Measurements from ENCODE around the gene HPSE2.

HPSE2 gene

GRCh38 chr10:99235658-99236626 is at the start of gene HPSE2:
TSS of gene HPSE2 (minus strand) at chr10:99235852.
- TF ChIP-seq CTCF (IDR thresholded peaks at IDR 0.05; ENCODE audit: insufficient read depth, low read length, poor library complexity, severe bottlenecking): no peak
- no peak for TF ChIP-seq EZH2phosphoT487 (conservative IDR thresholded peaks at IDR 0.05; ENCODE audit: low read length)
- no peaks in the 10 kb centered on the region for H3F3A ChIP-seq (ENCODE audit: insufficient read depth)
- no peak within 1 kb of the TSS for H3K4me3 ChIP-seq (ENCODE audit: insufficient read depth, low read length, poor library complexity, severe bottlenecking)
- no peaks in the 10 kb centered on the region for H3K9me2 ChIP-seq (replicated peaks; ENCODE audit: insufficient read depth, low read length)
- no peaks in the 10 kb centered on the region for H4K20me1 ChIP-seq (ENCODE audit: low read depth, low read length)
- no peak within 1 kb of the TSS for H3K27ac ChIP-seq (ENCODE audit: low read depth, low read length)
- H2AFZ ChIP-seq (ENCODE audit: low read depth, low read length, severe bottlenecking): no peak within 1 kb of the TSS
- no peak within 1 kb of the TSS for H3K9ac ChIP-seq (ENCODE audit: low read length)
- no peaks in the 10 kb centered on the region for H3K9me3 ChIP-seq (ENCODE audit: insufficient read depth, low read length)
- H3K4me2 ChIP-seq (ENCODE audit: low read depth, low read length, poor library complexity, severe bottlenecking): no peak within 1 kb of the TSS
- no peaks in the 10 kb centered on the region for H3K36me3 ChIP-seq (ENCODE audit: low read length)
- H3K27me3 ChIP-seq (ENCODE audit: low read length): no peaks in the 10 kb centered on the region
- no peaks in the 10 kb centered on the region for H3K79me2 ChIP-seq (ENCODE audit: insufficient read depth, low read length)

DNA sequence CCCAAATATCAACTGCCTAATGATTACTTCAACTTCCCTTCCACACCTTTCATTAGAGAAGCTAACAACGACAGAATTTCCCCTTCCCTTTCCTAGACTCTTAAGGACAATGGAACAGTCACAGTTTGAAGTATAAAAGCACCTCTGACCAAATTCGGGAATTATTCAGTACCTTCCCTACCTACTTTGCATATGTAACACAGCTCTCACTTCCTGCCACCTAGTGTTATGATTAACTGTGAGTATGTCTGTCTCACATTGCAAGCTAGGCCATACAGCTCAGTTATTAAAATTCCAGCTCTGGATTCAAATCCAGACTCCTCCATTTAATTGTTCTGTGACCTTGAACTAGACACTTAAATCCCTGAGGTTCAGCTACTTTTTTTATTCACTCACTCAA is 44.8 kb upstream of the HPSE2 start:
- H3K9me3 ChIP-seq (ENCODE audit: insufficient read depth, low read length): peaks cover 6% of the 10 kb centered on the region; the same call in 1 of the 2 replicates
- no peak overlapping the region for H2AFZ ChIP-seq (ENCODE audit: low read depth, low read length, severe bottlenecking)

DNA sequence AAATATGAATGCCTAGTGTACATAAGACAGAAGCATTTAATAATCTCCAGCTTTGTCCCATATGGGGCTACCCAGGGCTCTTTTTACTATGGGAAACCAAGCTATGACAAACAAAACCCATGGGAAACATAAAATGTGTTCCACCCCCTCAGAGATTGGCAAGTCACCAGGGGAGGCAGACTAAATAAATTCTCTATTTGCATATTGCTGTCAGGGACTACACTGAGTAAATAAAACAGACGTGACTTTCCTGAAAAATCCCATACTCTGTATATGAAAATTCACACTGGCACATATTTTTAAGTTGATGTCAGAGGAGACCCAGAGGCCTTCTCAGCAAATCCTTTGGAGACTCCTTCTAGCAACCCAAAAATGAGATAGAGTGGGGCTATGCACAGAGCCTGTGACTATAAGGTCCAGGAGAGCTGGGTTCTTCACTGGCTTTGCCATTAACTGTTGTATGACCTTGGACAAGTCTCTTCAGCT is 44.0 kb upstream of the HPSE2 start:
- no peak for TF ChIP-seq EZH2phosphoT487 (conservative IDR thresholded peaks at IDR 0.05; ENCODE audit: low read length)
- TF ChIP-seq CTCF (IDR thresholded peaks at IDR 0.05; ENCODE audit: insufficient read depth, low read length, poor library complexity, severe bottlenecking): no peak
- Histone ChIP-seq H3K9me3 (ENCODE audit: insufficient read depth, low read length) (peaks cover 6% of the 10 kb centered on the region; the same call in 1 of the 2 replicates), H3K9me2 (replicated peaks; ENCODE audit: insufficient read depth, low read length) (no peaks in the 10 kb centered on the region), H3K9ac (ENCODE audit: low read length) (no peak overlapping the region), H3K27me3 (ENCODE audit: low read length) (no peaks in the 10 kb centered on the region), H3F3A (ENCODE audit: insufficient read depth) (no peaks in the 10 kb centered on the region), H3K4me3 (ENCODE audit: insufficient read depth, low read length, poor library complexity, severe bottlenecking) (no peak overlapping the region), H2AFZ (ENCODE audit: low read depth, low read length, severe bottlenecking) (no peak overlapping the region), H4K20me1 (ENCODE audit: low read depth, low read length) (no peaks in the 10 kb centered on the region), H3K27ac (ENCODE audit: low read depth, low read length) (no peak overlapping the region), H3K36me3 (ENCODE audit: low read length) (no peaks in the 10 kb centered on the region), H3K4me2 (ENCODE audit: low read depth, low read length, poor library complexity, severe bottlenecking) (no peak overlapping the region), H3K79me2 (ENCODE audit: insufficient read depth, low read length) (no peaks in the 10 kb centered on the region)

More for the DNA sequence above, 44.8 kb upstream of the HPSE2 start:
- Histone ChIP-seq H3F3A (ENCODE audit: insufficient read depth) (no peaks in the 10 kb centered on the region), H3K9ac (ENCODE audit: low read length) (no peak overlapping the region), H3K9me2 (replicated peaks; ENCODE audit: insufficient read depth, low read length) (no peaks in the 10 kb centered on the region), H3K27ac (ENCODE audit: low read depth, low read length) (no peak overlapping the region), H3K4me3 (ENCODE audit: insufficient read depth, low read length, poor library complexity, severe bottlenecking) (no peak overlapping the region), H3K36me3 (ENCODE audit: low read length) (no peaks in the 10 kb centered on the region), H4K20me1 (ENCODE audit: low read depth, low read length) (no peaks in the 10 kb centered on the region), H3K27me3 (ENCODE audit: low read length) (no peaks in the 10 kb centered on the region), H3K79me2 (ENCODE audit: insufficient read depth, low read length) (no peaks in the 10 kb centered on the region), H3K4me2 (ENCODE audit: low read depth, low read length, poor library complexity, severe bottlenecking) (no peak overlapping the region)
- TF ChIP-seq CTCF (IDR thresholded peaks at IDR 0.05; ENCODE audit: insufficient read depth, low read length, poor library complexity, severe bottlenecking) (no peak), EZH2phosphoT487 (conservative IDR thresholded peaks at IDR 0.05; ENCODE audit: low read length) (no peak)
